ENCODE measurements around the gene ROGDI. TPM values are rescaled to one million over a fixed set of nuclear protein-coding genes. Genes with fewer than 3 reads are reported as not detected.

Gene ROGDI
- polyA plus RNA-seq, 1 of the 3 experiments (the other 2 are of a cell fraction) = 33.6 TPM

DNA sequence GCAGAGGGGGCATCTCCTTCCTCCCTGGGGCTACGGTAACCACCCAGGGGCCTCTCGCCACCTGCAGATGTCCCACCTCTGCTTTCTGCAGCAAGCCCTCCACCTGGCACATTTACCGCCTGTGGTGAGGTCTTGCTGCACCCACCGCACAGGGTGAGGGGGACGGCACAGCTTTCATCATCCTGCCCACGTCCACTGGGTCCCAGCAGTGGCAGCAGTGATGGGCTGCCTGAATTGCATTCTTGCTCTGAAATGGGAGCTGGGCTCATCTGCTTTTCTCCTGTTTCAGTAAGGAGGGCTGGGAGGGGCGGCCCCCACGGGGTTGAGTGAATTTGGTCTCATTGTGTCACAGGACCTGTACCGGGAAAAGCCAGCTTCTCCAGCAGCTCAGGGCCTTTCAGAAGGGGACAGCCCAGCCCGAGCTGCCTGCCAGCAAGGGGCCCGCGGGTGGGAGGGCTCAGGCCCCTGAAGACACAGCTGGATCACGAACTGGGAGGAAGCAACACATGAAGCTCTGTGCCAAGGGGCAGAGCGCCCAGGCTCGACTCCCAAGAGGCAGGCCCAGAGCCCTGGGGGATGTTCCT, 55.4 kb downstream of the ROGDI start:
- H3K27ac ChIP-seq (ENCODE audit: low read depth in 2 of 2, low read length in 1 of 2) = no peak overlapping the region; a peak in 1 of 4 replicates
- 100% methylated on average over 6 of the region's 15 CpGs for WGBS (ENCODE audit: low lambda C conversion rate)
- ChIA-PET POLR2A (interaction anchor here (0.6 kb wide), 1 partner anchor 38 kb away, joined by 3 read pairs; no protein-coding TSS in a partner anchor), CTCF (interaction anchor here (1.1 to 1.5 kb wide), 3 partner anchors 16 to 209 kb away, joined by 3 to 5 read pairs (median 3); partner anchors contain the start of gene ROGDI)
- H3F3A ChIP-seq (replicated peaks; ENCODE audit: insufficient read depth) = no peaks in the 10 kb centered on the region
- no peaks in the 10 kb centered on the region for H3K9me3 ChIP-seq
- no peak overlapping the region for H3K4me3 ChIP-seq (ENCODE audit: low read depth in 2 of 2, low read length in 1 of 2)
- H3K79me2 ChIP-seq (ENCODE audit: insufficient read depth) = no peaks in the 10 kb centered on the region
- H3K36me3 ChIP-seq (replicated peaks in 1 of 2; ENCODE audit: control insufficient read depth in 1 of 2, insufficient read depth in 2 of 2, low read length in 1 of 2) = peaks cover 6 to 13% of the 10 kb centered on the region in 2 experiments
- no peaks in the 10 kb centered on the region; a peak in 1 of 4 replicates for H3K4me1 ChIP-seq (ENCODE audit: control insufficient read depth in 1 of 2, insufficient read depth in 2 of 2, low read depth in 1 of 2, low read length in 1 of 2)
- H4K20me1 ChIP-seq (ENCODE audit: insufficient read depth) = no peaks in the 10 kb centered on the region
- no peak overlapping the region for H2AFZ ChIP-seq (ENCODE audit: low read depth)
- H3K9ac ChIP-seq = no peak overlapping the region
- TF ChIP-seq YY1 (IDR thresholded peaks at IDR 0.05; ENCODE audit: low read depth) = no peak
- no peak for TF ChIP-seq GATA2 (CRISPR knock-in tag; IDR thresholded peaks at IDR 0.05)
- TF ChIP-seq SMC3 (IDR thresholded peaks at IDR 0.05; ENCODE audit: low read depth, low read length) = no peak
- TF ChIP-seq, protein P1, sequence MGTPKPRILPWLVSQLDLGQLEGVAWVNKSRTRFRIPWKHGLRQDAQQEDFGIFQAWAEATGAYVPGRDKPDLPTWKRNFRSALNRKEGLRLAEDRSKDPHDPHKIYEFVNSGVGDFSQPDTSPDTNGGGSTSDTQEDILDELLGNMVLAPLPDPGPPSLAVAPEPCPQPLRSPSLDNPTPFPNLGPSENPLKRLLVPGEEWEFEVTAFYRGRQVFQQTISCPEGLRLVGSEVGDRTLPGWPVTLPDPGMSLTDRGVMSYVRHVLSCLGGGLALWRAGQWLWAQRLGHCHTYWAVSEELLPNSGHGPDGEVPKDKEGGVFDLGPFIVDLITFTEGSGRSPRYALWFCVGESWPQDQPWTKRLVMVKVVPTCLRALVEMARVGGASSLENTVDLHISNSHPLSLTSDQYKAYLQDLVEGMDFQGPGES (IDR thresholded peaks at IDR 0.05; ENCODE audit: low read depth, low read length) = no peak
- no peak for TF ChIP-seq CTCF (IDR thresholded peaks at IDR 0.05)
- TF ChIP-seq, protein P2, sequence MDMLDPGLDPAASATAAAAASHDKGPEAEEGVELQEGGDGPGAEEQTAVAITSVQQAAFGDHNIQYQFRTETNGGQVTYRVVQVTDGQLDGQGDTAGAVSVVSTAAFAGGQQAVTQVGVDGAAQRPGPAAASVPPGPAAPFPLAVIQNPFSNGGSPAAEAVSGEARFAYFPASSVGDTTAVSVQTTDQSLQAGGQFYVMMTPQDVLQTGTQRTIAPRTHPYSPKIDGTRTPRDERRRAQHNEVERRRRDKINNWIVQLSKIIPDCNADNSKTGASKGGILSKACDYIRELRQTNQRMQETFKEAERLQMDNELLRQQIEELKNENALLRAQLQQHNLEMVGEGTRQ (IDR thresholded peaks at IDR 0.05; ENCODE audit: borderline replicate concordance, low read depth, low read length) = no peak
- TF ChIP-seq RCOR1 (IDR thresholded peaks at IDR 0.05; ENCODE audit: low read length) = no peak
- TF ChIP-seq RAD21 (IDR thresholded peaks at IDR 0.05; ENCODE audit: low read length) = no peak
- no peak for TF ChIP-seq FOXJ3 (CRISPR knock-in tag; IDR thresholded peaks at IDR 0.05)
- no peak for TF ChIP-seq ELF1 (IDR thresholded peaks at IDR 0.05)
- H3K4me2 ChIP-seq = no peak overlapping the region
- H3K27me3 ChIP-seq (ENCODE audit: insufficient read depth) = no peaks in the 10 kb centered on the region
- H3K9me2 ChIP-seq = no peaks in the 10 kb centered on the region
- no peak for DNase-seq

Small RNAs within 50 kb of the gene (small RNA-seq; reads per million reads assigned to genes)
- gene RF00017 = 0 reads per million in 7 experiments

Other genes with a start within 250 kb of the ROGDI start
- 0.05 TPM in 2 replicates for gene C16orf96, start 246.3 kb downstream of the ROGDI start, polyA plus RNA-seq (2012; rRNA removed)
- gene UBALD1, start 187.7 kb downstream of the ROGDI start, polyA plus RNA-seq (2012; rRNA removed) = 13.0 and 16.7 TPM in 2 replicates
- 5.5 and 13.3 TPM in 2 replicates for gene MGRN1, start 177.8 kb downstream of the ROGDI start, polyA plus RNA-seq (2012; rRNA removed)
- 45.8 and 45.9 TPM in 2 replicates for gene NUDT16L1, start 109.1 kb downstream of the ROGDI start, polyA plus RNA-seq (2012; rRNA removed)
- 42.2 and 43.9 TPM in 2 replicates for gene ANKS3, start 68.4 kb downstream of the ROGDI start, polyA plus RNA-seq (2012; rRNA removed)
- gene DNAAF8, start 68.1 kb downstream of the ROGDI start, polyA plus RNA-seq (2012; rRNA removed) = 2.4 and 3.1 TPM in 2 replicates
- gene ZNF500, start 35.5 kb downstream of the ROGDI start, polyA plus RNA-seq (2012; rRNA removed) = 6.3 and 8.2 TPM in 2 replicates
- gene SEPTIN12, start 14.3 kb downstream of the ROGDI start, polyA plus RNA-seq (2012; rRNA removed) = 0.07 TPM in 1 of 2 replicates, not detected in the other
- gene SMIM22, start 7.3 kb downstream of the ROGDI start, polyA plus RNA-seq (2012; rRNA removed) = not detected in 2 replicates
- 40.1 and 45.2 TPM in 2 replicates for gene GLYR1, start 44.7 kb upstream of the ROGDI start, polyA plus RNA-seq (2012; rRNA removed)
- gene UBN1, start 44.8 kb upstream of the ROGDI start, polyA plus RNA-seq (2012; rRNA removed) = 9.7 and 10.9 TPM in 2 replicates
- gene PPL, start 134.5 kb upstream of the ROGDI start, polyA plus RNA-seq (2012; rRNA removed) = 16.8 and 24.6 TPM in 2 replicates
- gene SEC14L5, start 155.7 kb upstream of the ROGDI start, polyA plus RNA-seq (2012; rRNA removed) = 0.03 and 0.08 TPM in 2 replicates
- 15.5 and 16.5 TPM in 2 replicates for gene NAGPA, start 231.3 kb upstream of the ROGDI start, polyA plus RNA-seq (2012; rRNA removed)